Right lobe of liver (tissue), 4 donors: ENCODE data around the gene P3H2.

Experiments
- CTCF ChIP-seq, 4 donors: fragments of 200-600 bp in 3 of 4; fragments of 450-650 bp in 1 of 4; IDR thresholded peaks; one replicate each; pipeline versions ENCODE4 v1.5.1 to v1.8.0; 2016 to 2022; ENCODE audit warnings: antibody characterized with exemption in 4 of 4, mild to moderate bottlenecking in 2 of 4
- POLR2A ChIP-seq: fragments of 450-650 bp; IDR thresholded peaks from one replicate; pipeline ENCODE4 v1.6.1; 2017; ENCODE audit warnings: antibody characterized with exemption, mild to moderate bottlenecking
- donor health status: DM: no; HTN: no; CAD: no.
- donor health status: DM: no; HTN: no; CAD: no.
- donor health status: DM: no; HTN: yes; CAD: no.

- TF ChIP-seq CTCF (IDR thresholded peaks at IDR 0.05) (no peak), POLR2A (no peak)
Measured at GRCh38 chr3:189990826-189991225, 129.9 kb downstream of the P3H2 start.
